Subcutaneous adipose tissue (tissue), 4 donors: ENCODE data around the gene ANKRD62. TPM values are rescaled to one million over a fixed set of nuclear protein-coding genes. Genes with fewer than 3 reads are reported as not detected.

Source experiments
- total RNA-seq, 4 donors: library from RNA; depleted of rRNA; stranded (reverse); fragments of >200 nt; gene quantifications; one replicate each; pipeline ENCODE4 v1.1.0, GENCODE V29; 2016
- TF ChIP-seq, protein P1 (sequence below): fragments of 450-650 bp; IDR thresholded peaks from one replicate; pipeline ENCODE4 v1.5.1; 2016; ENCODE audit warnings: low read depth, mild to moderate bottlenecking, control low read depth, antibody characterized with exemption, moderate library complexity

ANKRD62 gene
- total RNA-seq, 4 donors from 2014 or later, result not detected

DNA sequence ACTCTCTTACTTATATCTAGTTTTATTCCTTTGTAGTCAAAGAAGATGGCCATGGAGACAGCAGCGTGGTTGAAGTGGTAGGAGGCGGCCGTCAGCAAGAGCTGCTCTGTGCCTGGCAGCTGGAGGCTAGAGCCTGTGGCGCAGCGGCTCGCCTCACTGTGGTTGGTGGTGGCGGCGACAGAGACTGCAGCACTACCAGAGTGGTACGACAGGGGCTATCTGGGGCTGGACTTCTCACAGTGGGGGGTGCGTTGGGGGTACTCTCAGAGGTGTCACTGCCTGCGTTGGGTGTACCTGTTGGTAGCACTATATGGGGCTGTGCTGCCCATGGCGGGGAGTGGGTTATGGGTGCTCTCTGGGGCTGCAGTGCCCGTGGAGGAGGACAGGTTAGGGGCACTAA is 8.5 kb upstream of the ANKRD62 start:
- TF ChIP-seq, protein P1, sequence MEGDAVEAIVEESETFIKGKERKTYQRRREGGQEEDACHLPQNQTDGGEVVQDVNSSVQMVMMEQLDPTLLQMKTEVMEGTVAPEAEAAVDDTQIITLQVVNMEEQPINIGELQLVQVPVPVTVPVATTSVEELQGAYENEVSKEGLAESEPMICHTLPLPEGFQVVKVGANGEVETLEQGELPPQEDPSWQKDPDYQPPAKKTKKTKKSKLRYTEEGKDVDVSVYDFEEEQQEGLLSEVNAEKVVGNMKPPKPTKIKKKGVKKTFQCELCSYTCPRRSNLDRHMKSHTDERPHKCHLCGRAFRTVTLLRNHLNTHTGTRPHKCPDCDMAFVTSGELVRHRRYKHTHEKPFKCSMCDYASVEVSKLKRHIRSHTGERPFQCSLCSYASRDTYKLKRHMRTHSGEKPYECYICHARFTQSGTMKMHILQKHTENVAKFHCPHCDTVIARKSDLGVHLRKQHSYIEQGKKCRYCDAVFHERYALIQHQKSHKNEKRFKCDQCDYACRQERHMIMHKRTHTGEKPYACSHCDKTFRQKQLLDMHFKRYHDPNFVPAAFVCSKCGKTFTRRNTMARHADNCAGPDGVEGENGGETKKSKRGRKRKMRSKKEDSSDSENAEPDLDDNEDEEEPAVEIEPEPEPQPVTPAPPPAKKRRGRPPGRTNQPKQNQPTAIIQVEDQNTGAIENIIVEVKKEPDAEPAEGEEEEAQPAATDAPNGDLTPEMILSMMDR, result no peak

DNA sequence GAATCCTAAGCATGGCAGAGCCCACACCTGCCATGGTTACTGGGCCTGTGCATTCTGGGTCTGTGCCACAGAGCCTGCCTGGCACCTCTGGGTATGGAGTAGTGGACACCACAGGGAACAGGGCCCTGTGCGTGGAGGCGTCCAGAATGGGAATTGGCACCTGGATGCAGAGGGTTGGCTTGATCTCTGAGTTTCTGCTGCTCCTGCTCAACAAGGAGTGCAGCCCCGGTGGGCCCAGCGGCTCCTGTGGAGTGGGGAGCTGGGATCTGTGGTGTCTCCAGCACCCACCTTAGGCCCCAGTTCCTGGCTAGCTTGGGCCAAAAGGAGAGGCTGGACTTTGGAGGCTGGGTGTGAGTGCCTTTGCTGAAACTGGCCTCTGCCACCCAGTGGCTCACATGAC is 7.9 kb upstream of the ANKRD62 start:
- TF ChIP-seq, protein P1, result no peak

- TF ChIP-seq, protein P1, result no peak
These were observed 7.4 kb upstream of the ANKRD62 start for GRCh38 chr18:12086249-12086648.

DNA sequence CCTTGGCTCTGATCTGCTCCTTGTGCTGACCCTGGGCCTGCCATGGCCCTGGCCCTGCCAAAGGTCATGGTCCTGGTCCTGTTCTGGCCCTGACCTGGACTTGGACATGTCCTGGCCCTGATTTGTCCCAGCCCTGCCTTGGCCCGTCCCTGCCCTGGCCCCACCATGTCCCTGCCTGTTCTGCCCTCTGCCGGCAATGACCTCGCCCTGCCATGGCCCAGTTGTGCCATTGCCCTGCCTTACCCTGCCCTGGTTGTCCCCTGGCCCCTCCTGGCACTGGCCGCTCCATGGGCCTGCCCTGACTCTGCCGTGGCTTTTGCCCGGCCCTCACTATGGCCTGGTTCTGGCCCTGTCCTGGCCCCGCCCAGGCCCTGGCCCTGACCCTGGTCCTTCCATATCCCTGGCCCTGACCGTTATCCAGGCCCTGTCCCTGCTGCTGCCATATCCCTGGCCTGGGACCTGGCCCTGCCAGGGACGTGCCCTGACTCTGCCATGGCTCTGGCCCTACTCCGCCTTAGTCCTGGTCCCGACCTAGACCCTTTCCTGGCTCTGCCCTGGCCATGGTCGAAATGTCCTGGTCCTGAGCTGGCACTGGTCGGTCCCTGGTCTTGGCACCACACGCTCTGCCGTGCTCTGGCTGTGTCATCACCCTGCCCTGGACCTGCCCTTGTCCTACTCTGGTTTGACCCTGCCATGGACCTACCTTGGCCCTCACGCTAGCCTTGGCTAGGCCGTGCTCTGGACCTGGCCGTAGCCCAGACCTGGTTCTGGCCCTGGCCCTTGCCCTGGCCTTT is 6.8 kb upstream of the ANKRD62 start:
- TF ChIP-seq, protein P1, result no peak

GRCh38 chr18:12087471-12088025 is 6.1 kb upstream of the ANKRD62 start:
- TF ChIP-seq, protein P1, result no peak

DNA sequence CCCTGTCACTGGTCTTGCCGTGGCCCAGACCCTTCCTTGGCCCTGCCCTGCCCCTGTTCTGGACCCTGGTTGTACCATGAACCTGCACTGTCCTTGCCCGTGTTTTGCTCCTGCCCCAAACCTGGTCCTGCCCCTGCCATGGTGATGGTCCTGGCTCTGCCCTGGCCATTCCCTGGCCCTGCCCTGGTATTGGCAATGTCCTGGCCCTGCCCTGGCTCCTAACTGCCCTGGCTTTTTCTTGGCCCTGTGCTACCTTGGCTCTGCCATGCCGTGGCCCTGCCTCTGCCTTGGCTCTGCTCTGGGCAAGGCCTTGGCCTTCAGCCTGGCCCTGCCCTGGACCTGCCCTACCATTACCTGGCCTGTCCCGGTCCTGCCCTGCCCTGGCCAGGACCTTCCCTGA is 5.5 kb upstream of the ANKRD62 start:
- TF ChIP-seq, protein P1, result no peak

DNA sequence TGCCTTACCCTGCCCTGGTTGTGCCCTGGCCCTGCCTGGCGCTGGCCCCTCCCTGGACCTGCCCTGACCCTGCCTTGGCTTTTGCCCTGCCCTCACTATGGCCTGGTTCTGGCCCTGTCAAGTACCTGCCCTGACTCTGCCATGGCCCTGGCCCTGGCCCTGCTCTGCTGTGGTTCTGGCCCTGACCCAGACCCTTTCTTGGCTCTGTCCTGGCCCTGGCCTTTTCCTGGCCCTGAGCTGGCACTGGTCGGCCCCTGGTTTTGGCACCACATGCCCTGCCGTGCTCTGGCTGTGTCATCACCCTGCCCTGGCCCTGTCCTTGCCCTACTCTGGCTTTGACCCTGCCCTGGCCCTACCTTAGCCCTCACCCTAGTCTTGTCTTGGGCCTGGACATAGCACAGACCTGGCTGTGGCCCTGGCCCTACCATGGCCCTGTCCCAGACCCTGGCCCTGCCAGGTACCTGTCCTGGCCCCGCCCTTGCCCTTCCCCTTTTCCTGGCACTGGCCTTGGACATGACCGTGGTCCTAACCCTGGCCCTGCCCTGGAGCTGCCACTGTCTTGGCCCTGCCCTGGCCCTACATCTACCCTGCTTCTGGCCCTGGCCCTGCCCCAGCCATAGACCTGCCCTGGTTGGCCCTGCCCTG is 4.8 kb upstream of the ANKRD62 start:
- TF ChIP-seq, protein P1, result no peak
